Measurements from ENCODE around the gene CNN1. TPM values are rescaled to one million over a fixed set of nuclear protein-coding genes. Genes with fewer than 3 reads are reported as not detected.

CNN1 gene
- total and polyA plus RNA-seq, 2 experiments from 2014 or later: 12.1 to 12.6 TPM

DNA sequence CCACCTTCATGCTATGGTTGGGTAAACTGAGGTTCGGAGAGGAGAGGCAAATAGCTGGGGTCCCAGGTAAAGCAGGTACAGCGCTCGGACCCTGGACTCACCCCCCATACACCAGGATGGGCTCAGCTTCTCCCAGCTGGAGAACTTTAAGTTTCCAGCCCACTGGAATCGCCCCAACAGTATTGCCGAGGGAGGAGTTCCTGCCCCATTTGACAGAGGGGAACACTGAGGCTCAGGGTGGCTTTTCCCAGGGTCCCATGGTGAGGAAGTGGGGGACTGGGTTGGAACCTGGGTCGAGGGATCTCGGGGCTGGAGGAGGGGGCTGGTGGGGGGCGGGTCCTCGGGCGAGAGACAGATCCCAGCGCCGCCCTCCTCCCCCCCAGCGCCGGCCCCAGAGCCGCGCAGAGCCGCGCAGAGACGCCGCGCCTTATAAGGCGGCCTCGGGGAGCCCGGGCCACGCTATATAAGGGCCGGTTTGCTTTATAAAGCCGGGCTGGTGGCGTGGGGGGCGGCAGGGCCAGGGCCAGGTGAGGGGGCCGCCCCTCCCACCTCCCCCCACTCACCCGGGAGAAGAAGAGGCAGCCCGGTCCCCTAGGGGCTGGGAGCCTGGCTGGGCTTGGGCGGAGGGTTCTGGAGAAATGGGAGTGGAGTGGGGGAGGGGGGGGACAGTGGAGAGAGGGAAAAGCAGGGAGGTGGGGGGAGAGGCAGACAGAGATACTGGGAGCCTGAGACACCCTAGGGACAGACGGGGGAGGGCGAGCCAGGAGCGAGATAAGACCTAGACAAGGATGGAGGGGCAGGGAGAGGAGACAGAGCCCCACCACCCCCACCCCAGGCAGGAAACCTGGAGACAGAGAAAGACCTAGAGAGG is 1.1 kb downstream of the CNN1 start:
- H3K27ac ChIP-seq: no peak overlapping the region
- no peaks in the 10 kb centered on the region for H3K36me3 ChIP-seq (replicated peaks; ENCODE audit: insufficient read depth, low read depth)

GRCh38 chr19:11540645-11541044 is 2.0 kb downstream of the CNN1 start:
- H3K9me3 ChIP-seq (ENCODE audit: low read depth): no peaks in the 10 kb centered on the region
- WGBS (ENCODE audit: low lambda C conversion rate, missing lambda C conversion rate): 90% methylated on average over 3 of the region's 5 CpGs
- no peak overlapping the region for H3K27ac ChIP-seq
- H3K36me3 ChIP-seq (replicated peaks; ENCODE audit: insufficient read depth, low read depth): no peaks in the 10 kb centered on the region
- peaks cover 14% of the 10 kb centered on the region for H3K4me1 ChIP-seq (ENCODE audit: insufficient read depth)
- no peaks in the 10 kb centered on the region for H4K20me1 ChIP-seq (ENCODE audit: insufficient read depth, poor library complexity, severe bottlenecking)
- H3K4me2 ChIP-seq: no peak overlapping the region
- H2AFZ ChIP-seq: no peak overlapping the region
- no peak for TF ChIP-seq EZH2 (IDR thresholded peaks at IDR 0.05; ENCODE audit: borderline replicate concordance)
- TF ChIP-seq, protein P1, sequence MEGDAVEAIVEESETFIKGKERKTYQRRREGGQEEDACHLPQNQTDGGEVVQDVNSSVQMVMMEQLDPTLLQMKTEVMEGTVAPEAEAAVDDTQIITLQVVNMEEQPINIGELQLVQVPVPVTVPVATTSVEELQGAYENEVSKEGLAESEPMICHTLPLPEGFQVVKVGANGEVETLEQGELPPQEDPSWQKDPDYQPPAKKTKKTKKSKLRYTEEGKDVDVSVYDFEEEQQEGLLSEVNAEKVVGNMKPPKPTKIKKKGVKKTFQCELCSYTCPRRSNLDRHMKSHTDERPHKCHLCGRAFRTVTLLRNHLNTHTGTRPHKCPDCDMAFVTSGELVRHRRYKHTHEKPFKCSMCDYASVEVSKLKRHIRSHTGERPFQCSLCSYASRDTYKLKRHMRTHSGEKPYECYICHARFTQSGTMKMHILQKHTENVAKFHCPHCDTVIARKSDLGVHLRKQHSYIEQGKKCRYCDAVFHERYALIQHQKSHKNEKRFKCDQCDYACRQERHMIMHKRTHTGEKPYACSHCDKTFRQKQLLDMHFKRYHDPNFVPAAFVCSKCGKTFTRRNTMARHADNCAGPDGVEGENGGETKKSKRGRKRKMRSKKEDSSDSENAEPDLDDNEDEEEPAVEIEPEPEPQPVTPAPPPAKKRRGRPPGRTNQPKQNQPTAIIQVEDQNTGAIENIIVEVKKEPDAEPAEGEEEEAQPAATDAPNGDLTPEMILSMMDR (IDR thresholded peaks at IDR 0.05; ENCODE audit: poor library complexity): no peak
- H3K9me2 ChIP-seq (replicated peaks; ENCODE audit: insufficient read depth): no peaks in the 10 kb centered on the region
- H3K4me3 ChIP-seq: no peak overlapping the region
- H3K79me2 ChIP-seq: no peaks in the 10 kb centered on the region
- H3K27me3 ChIP-seq: no peaks in the 10 kb centered on the region
- no peak for DNase-seq (ENCODE audit: low spot score)

More for the DNA sequence above, 1.1 kb downstream of the CNN1 start:
- no peaks in the 10 kb centered on the region for H3K79me2 ChIP-seq
- H3K9me3 ChIP-seq (ENCODE audit: low read depth): no peaks in the 10 kb centered on the region
- H3K4me1 ChIP-seq (ENCODE audit: insufficient read depth): peaks cover 17% of the 10 kb centered on the region
- H3K4me3 ChIP-seq: peak overlapping the region; percentile 49
- peak overlapping the region; percentile 74 for H2AFZ ChIP-seq
- H3K4me2 ChIP-seq: peak overlapping the region; percentile 89
- H3K27me3 ChIP-seq: no peaks in the 10 kb centered on the region
- DNase-seq (ENCODE audit: low spot score): peak; percentile 64
- no peaks in the 10 kb centered on the region for H3K9me2 ChIP-seq (replicated peaks; ENCODE audit: insufficient read depth)
- no peaks in the 10 kb centered on the region for H4K20me1 ChIP-seq (ENCODE audit: insufficient read depth, poor library complexity, severe bottlenecking)
- 62% methylated on average over 4 of the region's 36 CpGs for WGBS (ENCODE audit: low lambda C conversion rate, missing lambda C conversion rate)
- TF ChIP-seq EZH2phosphoT487 (IDR thresholded peaks at IDR 0.05; ENCODE audit: low read depth, severe bottlenecking, unreplicated experiment) (no peak), EZH2 (IDR thresholded peaks at IDR 0.05; ENCODE audit: borderline replicate concordance) (peak; percentile 38)
- TF ChIP-seq, protein P1 (IDR thresholded peaks at IDR 0.05; ENCODE audit: poor library complexity): no peak

- TF ChIP-seq, protein P1 (IDR thresholded peaks at IDR 0.05; ENCODE audit: poor library complexity): no peak
- no peak for TF ChIP-seq EZH2phosphoT487 (IDR thresholded peaks at IDR 0.05; ENCODE audit: low read depth, severe bottlenecking, unreplicated experiment)
- TF ChIP-seq EZH2 (IDR thresholded peaks at IDR 0.05; ENCODE audit: borderline replicate concordance): no peak
- H4K20me1 ChIP-seq (ENCODE audit: insufficient read depth, poor library complexity, severe bottlenecking): no peaks in the 10 kb centered on the region
- H3K4me3 ChIP-seq: no peak overlapping the region
- no peaks in the 10 kb centered on the region for H3K79me2 ChIP-seq
- DNase-seq (ENCODE audit: low spot score): no peak
- H3K9me2 ChIP-seq (replicated peaks; ENCODE audit: insufficient read depth): no peaks in the 10 kb centered on the region
- no peaks in the 10 kb centered on the region for H3K9me3 ChIP-seq (ENCODE audit: low read depth)
- peaks cover 13% of the 10 kb centered on the region for H3K4me1 ChIP-seq (ENCODE audit: insufficient read depth)
- H3K36me3 ChIP-seq (replicated peaks; ENCODE audit: insufficient read depth, low read depth): no peaks in the 10 kb centered on the region
- no peak overlapping the region for H2AFZ ChIP-seq
- whole genome bisulfite sequencing (ENCODE audit: low lambda C conversion rate, missing lambda C conversion rate): 84% methylated on average over 3 of the region's 3 CpGs
- no peak overlapping the region for H3K27ac ChIP-seq
- no peak overlapping the region for H3K4me2 ChIP-seq
- no peaks in the 10 kb centered on the region for H3K27me3 ChIP-seq
These were observed 2.6 kb downstream of the CNN1 start for GRCh38 chr19:11541238-11541637.
